Measurements from ENCODE around the gene EREG. TPM values are rescaled to one million over a fixed set of nuclear protein-coding genes. Genes with fewer than 3 reads are reported as not detected.
"Not testable (repeated sequence)": the region's sequence is repeated elsewhere in the genome, so short reads cannot be mapped to it uniquely, and the experiment has no call there.

EREG gene
- total RNA-seq, 4 donors from 2014 or later = 0.07 TPM; not detected in 3

GRCh38 chr4:74339501-74339900 lies 25.4 kb upstream of the EREG start:
- no peaks in the 10 kb centered on the region for H3K4me1 ChIP-seq
- H3K9me3 ChIP-seq = peaks cover 0 to 3% of the 10 kb centered on the region in 2 donors
- H3K27me3 ChIP-seq = no peaks in the 10 kb centered on the region
- H3K36me3 ChIP-seq = no peaks in the 10 kb centered on the region
- intact Hi-C loops (cut with DNase I; ENCODE audit: low total_unique reads) = no loop called here
- H3K4me3 ChIP-seq = no peak overlapping the region
- no peak for DNase-seq
- H3K27ac ChIP-seq = no peak overlapping the region
- TF ChIP-seq CTCF (IDR thresholded peaks at IDR 0.05) (no peak), POLR2A (IDR thresholded peaks at IDR 0.05) (no peak)

GRCh38 chr4:74340421-74340820 lies 24.5 kb upstream of the EREG start:
- H3K36me3 ChIP-seq; H3K4me3 ChIP-seq; H3K27me3 ChIP-seq; H3K4me1 ChIP-seq; DNase-seq; H3K9me3 ChIP-seq; H3K27ac ChIP-seq; intact Hi-C loops (cut with DNase I; ENCODE audit: low total_unique reads): not testable (repeated sequence)

- H3K27me3 ChIP-seq = no peaks in the 10 kb centered on the region
- TF ChIP-seq CTCF (IDR thresholded peaks at IDR 0.05) (no peak), POLR2A (IDR thresholded peaks at IDR 0.05) (no peak)
Measured at GRCh38 chr4:74344031-74344430, 20.9 kb upstream of the EREG start.

GRCh38 chr4:74353858-74354257 lies 11.1 kb upstream of the EREG start:
- Histone ChIP-seq H3K4me1 (no peaks in the 10 kb centered on the region), H3K27me3 (no peaks in the 10 kb centered on the region), H3K4me3 (no peak overlapping the region), H3K9me3 (no peaks in the 10 kb centered on the region), H3K27ac (no peak overlapping the region), H3K36me3 (no peaks in the 10 kb centered on the region)
- no peak for TF ChIP-seq POLR2A (IDR thresholded peaks at IDR 0.05)
- DNase-seq = no peak
- intact Hi-C loops (cut with DNase I; ENCODE audit: low total_unique reads) = no loop called here

More at GRCh38 chr4:74344031-74344430, 20.9 kb upstream of the EREG start:
- intact Hi-C loops (cut with DNase I; ENCODE audit: low total_unique reads) = no loop called here
- Histone ChIP-seq H3K9me3 (peaks cover 0 to 5% of the 10 kb centered on the region in 2 donors), H3K27ac (no peak overlapping the region), H3K4me3 (no peak overlapping the region), H3K36me3 (no peaks in the 10 kb centered on the region), H3K4me1 (no peaks in the 10 kb centered on the region)
- DNase-seq = no peak

GRCh38 chr4:74357965-74358364 lies 7.0 kb upstream of the EREG start:
- no peaks in the 10 kb centered on the region for H3K9me3 ChIP-seq
- no peak for DNase-seq
- H3K36me3 ChIP-seq = no peaks in the 10 kb centered on the region
- TF ChIP-seq CTCF (IDR thresholded peaks at IDR 0.05) (no peak), POLR2A (IDR thresholded peaks at IDR 0.05) (no peak)
- no peaks in the 10 kb centered on the region for H3K27me3 ChIP-seq
- intact Hi-C loops (cut with DNase I; ENCODE audit: low total_unique reads) = no loop called here
- no peak overlapping the region for H3K4me3 ChIP-seq
- H3K4me1 ChIP-seq = no peaks in the 10 kb centered on the region
- H3K27ac ChIP-seq = no peak overlapping the region

GRCh38 chr4:74361671-74362070 lies 3.3 kb upstream of the EREG start:
- TF ChIP-seq CTCF (IDR thresholded peaks at IDR 0.05) = no peak
- TF ChIP-seq POLR2A (IDR thresholded peaks at IDR 0.05) = no peak

More at GRCh38 chr4:74361671-74362070, 3.3 kb upstream of the EREG start:
- H3K27me3 ChIP-seq = peaks cover 0 to 7% of the 10 kb centered on the region in 2 donors
- no peak overlapping the region for H3K27ac ChIP-seq
- no peaks in the 10 kb centered on the region for H3K4me1 ChIP-seq
- no peak for DNase-seq
- H3K36me3 ChIP-seq = no peaks in the 10 kb centered on the region
- no peak overlapping the region for H3K4me3 ChIP-seq
- no peaks in the 10 kb centered on the region for H3K9me3 ChIP-seq
- intact Hi-C loops (cut with DNase I; ENCODE audit: low total_unique reads) = no loop called here

Measured in uterus (tissue), 4 donors.